Measurements from ENCODE around the gene ACER3.
"Not testable (repeated sequence)": the region's sequence is repeated elsewhere in the genome, so short reads cannot be mapped to it uniquely, and the experiment has no call there.

Gene ACER3

GRCh38 chr11:77059806-77060205, 199.1 kb downstream of the ACER3 start:
- DNase-seq (ENCODE audit: low read depth) = no peak

GRCh38 chr11:77060234-77060633, 199.5 kb downstream of the ACER3 start:
- no peak for DNase-seq (ENCODE audit: low read depth)

- DNase-seq (ENCODE audit: low read depth) = not testable (repeated sequence)
These were observed 200.5 kb downstream of the ACER3 start for GRCh38 chr11:77061258-77061657.

DNA sequence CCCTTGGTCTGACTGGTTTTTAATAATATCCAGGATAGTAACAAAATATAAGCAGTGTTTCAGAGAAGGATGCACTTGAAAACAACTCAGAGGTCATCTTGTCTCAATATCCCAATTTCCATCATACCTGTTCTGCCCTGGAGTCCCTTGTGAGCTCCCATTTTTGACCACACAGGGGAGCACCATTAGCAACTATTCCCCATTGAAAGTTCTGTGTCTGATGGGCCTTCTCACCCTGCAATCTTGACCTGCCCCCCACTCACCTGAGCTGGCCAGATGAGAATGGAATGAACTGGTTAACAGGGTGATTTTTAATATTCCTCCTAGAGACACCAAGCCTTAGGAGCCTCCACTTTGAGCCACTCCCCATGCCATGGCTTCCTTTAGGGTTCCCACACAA, 202.2 kb downstream of the ACER3 start:
- no peak for DNase-seq (ENCODE audit: low read depth)

GRCh38 chr11:77063407-77063806, 202.7 kb downstream of the ACER3 start:
- no peak for DNase-seq (ENCODE audit: low read depth)

GRCh38 chr11:77063861-77064260, 203.1 kb downstream of the ACER3 start:
- DNase-seq (ENCODE audit: low read depth) = no peak

- no peak for DNase-seq (ENCODE audit: low read depth)
These were observed 204.0 kb downstream of the ACER3 start for GRCh38 chr11:77064648-77065217.

- DNase-seq (ENCODE audit: low read depth) = peak; percentile 72
These were observed 205.1 kb downstream of the ACER3 start for GRCh38 chr11:77065878-77066228.

DNA sequence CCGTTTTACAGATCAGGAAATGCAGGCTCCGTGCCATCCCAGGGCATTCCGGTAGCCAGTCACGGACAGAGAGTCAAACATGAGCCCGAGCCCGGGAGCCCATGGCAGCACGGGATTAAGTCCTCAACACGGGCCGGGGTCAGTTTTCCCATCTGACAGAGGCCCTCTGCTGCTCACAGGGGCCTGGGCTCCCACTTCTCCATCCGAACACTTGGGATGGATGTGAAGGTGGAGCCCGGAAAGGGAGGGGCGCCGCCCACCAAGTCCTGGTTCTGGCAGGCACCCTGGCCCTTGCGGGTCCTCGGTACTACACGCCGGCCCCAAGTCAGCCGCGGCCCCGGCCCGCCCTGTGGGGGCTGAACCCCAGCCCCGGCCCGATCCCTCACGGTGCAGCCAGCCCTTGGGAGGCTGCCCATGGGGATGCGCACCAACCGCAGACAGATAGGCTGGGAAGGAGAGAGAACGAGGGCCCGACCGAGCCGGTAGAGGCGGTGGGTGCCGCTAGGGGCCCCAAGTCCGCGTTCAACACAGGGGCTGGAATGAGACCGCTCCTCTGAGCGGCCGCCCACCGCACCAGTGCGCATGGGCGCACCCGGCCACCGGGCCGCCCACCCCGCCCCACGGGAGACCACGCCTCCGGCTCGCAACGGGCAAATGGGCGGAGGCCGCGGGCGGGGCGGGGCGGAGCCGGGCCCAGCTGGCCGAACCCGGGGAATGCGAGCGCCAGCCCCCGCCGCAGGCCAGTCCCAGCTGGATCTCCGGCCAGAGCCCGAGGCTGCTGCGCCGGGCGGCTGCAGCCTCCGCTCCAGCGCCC, 205.7 kb downstream of the ACER3 start, which contains the start of gene CAPN5:
CAPN5 (plus strand) TSS at position 743 of the 814 bp plus-strand sequence. CDS start 17,916 bp downstream, outside the sequence.
- DNase-seq (ENCODE audit: low read depth) = peak; percentile 91

DNA sequence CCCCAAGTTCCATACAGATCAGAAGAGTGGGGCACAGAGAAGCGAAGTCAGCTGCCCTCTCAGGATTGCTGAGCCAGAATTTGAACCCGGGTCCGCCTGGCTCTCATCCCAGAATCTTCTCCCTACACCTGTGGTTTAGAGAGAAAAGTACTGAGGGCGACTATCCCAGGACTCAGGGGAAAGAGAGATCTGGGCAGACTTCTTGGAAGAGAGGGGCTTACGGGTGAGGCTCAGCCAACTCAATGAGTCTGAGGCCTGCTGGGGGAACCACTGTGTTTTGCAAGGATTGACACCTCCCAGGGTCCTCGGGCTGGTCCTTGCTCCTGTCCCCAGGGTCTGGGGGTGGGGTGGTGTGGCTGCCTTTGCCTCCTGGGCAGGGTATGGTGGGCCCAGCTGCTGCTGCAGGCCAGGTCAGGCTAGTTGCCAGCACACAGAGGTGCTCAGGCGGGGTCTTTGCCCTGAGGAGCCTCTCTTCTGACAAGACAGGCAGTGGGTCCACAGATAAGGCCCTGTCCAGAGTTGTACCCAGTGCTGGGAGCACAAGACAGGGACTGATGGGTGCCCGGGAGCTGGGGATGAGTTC, 207.2 kb downstream of the ACER3 start:
- no peak for DNase-seq (ENCODE audit: low read depth)

GRCh38 chr11:77068457-77069335, 208.0 kb downstream of the ACER3 start:
- no peak for DNase-seq (ENCODE audit: low read depth)

GRCh38 chr11:77069336-77069968, 208.7 kb downstream of the ACER3 start:
- DNase-seq (ENCODE audit: low read depth) = no peak

GRCh38 chr11:77069969-77070582, 209.4 kb downstream of the ACER3 start:
- DNase-seq (ENCODE audit: low read depth) = no peak

DNA sequence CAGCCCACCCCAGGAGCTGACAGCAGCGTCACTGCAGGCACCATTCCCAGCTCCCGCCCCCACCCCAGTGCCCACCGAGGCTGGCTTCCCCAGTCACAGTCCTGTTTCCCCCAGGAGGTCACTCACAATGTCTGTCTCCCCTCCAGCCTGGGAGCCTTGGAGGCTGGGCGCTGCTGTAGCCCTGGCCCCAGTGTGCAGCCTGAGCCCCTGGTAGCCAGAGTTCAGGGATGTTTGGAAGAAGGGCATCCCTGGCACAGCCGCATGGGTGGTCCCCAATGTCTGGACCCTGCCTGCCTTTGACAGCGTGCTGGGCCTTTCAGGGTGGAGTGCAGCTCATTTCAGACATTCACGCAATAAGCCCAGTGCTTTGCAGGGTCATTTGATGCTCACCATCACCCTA, 210.4 kb downstream of the ACER3 start:
- no peak for DNase-seq (ENCODE audit: low read depth)

GRCh38 chr11:77071671-77072605, 211.2 kb downstream of the ACER3 start:
- DNase-seq (ENCODE audit: low read depth) = no peak

DNA sequence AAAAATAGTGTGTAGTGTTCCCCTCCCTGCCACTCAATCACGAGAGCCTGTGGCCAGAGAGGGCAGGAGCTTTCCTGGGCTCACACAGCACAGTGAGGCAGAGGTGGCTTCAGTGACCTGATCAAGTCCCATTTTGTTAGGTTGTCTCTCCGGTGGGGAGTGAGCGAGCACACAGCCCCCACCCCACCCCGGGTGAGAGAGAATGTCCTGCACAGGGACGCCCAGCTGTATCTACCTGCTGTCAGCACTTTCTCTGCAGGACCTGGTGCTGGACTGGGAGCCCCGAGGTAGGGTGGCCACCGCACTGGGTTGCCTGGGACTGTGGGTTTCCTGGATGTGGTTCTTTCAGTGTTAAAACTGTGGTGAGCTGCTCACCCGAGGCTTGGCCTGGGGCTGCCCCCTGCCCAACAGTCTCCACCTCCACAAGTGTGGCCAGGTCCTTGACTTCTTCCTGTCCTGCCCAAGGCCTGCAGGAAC, 212.2 kb downstream of the ACER3 start:
- DNase-seq (ENCODE audit: low read depth) = no peak

DNA sequence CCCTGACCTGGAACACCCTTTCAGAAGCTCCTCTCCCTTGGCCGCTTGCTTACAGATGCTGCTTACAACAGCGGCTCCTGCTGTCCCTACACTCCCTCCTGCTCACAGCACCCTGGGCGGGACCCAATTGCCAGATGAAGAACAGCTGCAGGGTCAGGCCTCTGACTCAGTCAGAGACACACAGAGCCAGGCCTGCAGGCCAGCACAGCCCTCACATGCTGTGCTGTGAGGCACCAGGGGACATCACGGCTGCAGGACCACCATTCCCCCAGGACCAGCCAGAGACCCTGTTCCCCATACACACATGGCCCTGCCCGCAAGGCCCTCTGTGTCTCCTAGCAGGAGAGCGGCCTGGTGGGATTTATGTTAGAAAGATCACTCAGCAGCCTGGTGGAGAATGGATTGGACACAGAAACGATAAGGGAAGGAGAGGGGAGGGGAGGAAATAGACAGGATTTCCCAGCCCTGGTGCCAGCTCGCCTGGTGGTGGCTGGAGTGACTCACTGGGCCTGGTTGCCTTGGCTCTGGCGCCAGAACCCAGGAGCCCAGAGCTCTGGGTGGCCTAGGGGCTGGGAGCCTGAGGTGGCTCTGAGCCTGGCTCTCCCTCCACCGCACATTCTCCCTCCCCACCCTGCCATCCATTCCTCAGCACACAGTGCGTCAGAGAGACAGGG, 212.7 kb downstream of the ACER3 start:
- peak; percentile 92 for DNase-seq (ENCODE audit: low read depth)

DNA sequence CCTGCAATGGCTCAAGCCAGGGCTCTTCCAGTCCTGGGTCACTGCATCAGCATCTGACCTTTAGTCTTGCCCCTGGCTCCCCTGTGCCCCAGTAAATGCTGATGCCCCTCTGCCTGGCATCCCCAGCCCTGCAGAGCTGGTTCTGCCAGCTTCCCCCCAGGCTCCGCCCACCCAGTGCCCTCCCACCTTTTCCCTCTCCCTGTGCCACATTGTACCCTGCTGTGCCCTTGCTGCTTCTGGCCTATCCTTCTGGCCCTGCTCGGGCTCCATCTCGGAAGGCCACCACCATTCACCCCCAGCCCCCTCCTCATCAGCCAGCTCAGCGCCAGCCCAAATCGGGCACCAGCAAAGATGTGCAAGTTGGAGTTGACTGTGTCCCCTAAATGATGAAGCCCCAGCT, 213.5 kb downstream of the ACER3 start:
- DNase-seq (ENCODE audit: low read depth) = no peak

DNA sequence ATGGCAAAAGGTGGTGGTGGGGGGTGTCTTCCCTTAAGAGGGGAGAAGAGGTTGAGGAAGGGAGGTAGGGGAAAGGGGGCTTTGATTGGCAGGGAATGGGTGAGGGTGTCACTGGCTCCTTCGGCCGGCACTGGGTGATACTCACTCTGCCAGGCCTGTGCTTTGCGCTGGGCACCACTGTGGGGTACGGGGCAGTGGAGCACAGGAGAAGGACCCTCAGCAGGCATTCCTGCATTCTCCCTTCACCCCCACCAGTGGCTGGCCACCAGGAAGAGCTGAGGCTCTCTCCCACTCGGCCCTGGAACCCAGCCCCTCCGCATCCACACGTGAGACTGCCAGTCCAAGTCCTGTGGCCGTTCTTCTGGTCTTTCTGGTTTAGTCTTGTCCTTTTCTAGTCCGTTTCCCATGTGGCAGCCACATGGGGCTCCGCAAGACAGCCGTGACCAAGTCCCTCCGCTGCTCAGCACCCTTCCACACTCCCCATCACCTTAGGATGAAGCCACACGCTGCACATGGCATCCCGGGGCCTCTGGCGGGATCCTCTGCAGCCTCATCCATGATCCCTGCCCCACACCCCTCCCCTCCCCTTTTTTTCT, 214.0 kb downstream of the ACER3 start:
- no peak for DNase-seq (ENCODE audit: low read depth)

All from fibroblast of the conjunctiva (primary cell).